Ishikawa (cell line): ENCODE measurements around the gene TBCE.

Experiments
- CEBPB ChIP-seq: IDR thresholded peaks from 2 replicates; pipeline ENCODE4 v1.6.1; 2012
- CREB1 ChIP-seq: IDR thresholded peaks from 2 replicates; pipeline ENCODE4 v1.6.1; 2012; ENCODE audit warnings: low read depth
- EGR1 ChIP-seq: IDR thresholded peaks from 2 replicates; pipeline ENCODE4 v1.6.1; 2012
- EP300 ChIP-seq: IDR thresholded peaks from 2 replicates; pipeline ENCODE4 v1.6.1; 2012; ENCODE audit warnings: borderline replicate concordance
- FOXM1 ChIP-seq: IDR thresholded peaks from 2 replicates; pipeline ENCODE4 v1.6.1; 2012; ENCODE audit warnings: low read depth, borderline replicate concordance
- MAX ChIP-seq: IDR thresholded peaks from 2 replicates; pipeline ENCODE4 v1.6.1; 2012
- NFIC ChIP-seq: IDR thresholded peaks from 2 replicates; pipeline ENCODE4 v1.6.1; 2012
- RAD21 ChIP-seq: IDR thresholded peaks from 2 replicates; pipeline ENCODE4 v1.6.1; 2012; ENCODE audit warnings: low read depth
- REST ChIP-seq: IDR thresholded peaks from 2 replicates; pipeline ENCODE4 v1.6.1; 2012; ENCODE audit warnings: low read depth, mild to moderate bottlenecking
- TAF1 ChIP-seq: IDR thresholded peaks from 2 replicates; pipeline ENCODE4 v1.6.1; 2012; ENCODE audit warnings: low read depth, mild to moderate bottlenecking
- TCF12 ChIP-seq: IDR thresholded peaks from 2 replicates; pipeline ENCODE4 v1.6.1; 2012; ENCODE audit warnings: low read depth
- TEAD4 ChIP-seq: IDR thresholded peaks from 2 replicates; pipeline ENCODE4 v1.6.1; 2012
- USF1 ChIP-seq: IDR thresholded peaks from 2 replicates; pipeline ENCODE4 v1.6.1; 2012
- YY1 ChIP-seq: IDR thresholded peaks from 2 replicates; pipeline ENCODE4 v1.6.1; 2012; ENCODE audit warnings: low read depth
- ZBTB7A ChIP-seq: IDR thresholded peaks from 2 replicates; pipeline ENCODE4 v1.6.1; 2012; ENCODE audit warnings: low read depth

The TBCE gene

GRCh38 chr1:235486321-235486720 lies 119.1 kb downstream of the TBCE start:
- no peak for TF ChIP-seq ZBTB7A
- TF ChIP-seq NFIC: no peak
- no peak for TF ChIP-seq CEBPB

- TF ChIP-seq USF1: no peak
- no peak for TF ChIP-seq YY1
- no peak for TF ChIP-seq CEBPB
- TF ChIP-seq MAX: no peak
- no peak for TF ChIP-seq TEAD4
- TF ChIP-seq RAD21: no peak
- TF ChIP-seq REST: no peak
- TF ChIP-seq EP300: no peak
- no peak for TF ChIP-seq EGR1
- no peak for TF ChIP-seq TCF12
- no peak for TF ChIP-seq ZBTB7A
Measured at GRCh38 chr1:235491644-235492043, 124.4 kb downstream of the TBCE start.

GRCh38 chr1:235494531-235494930 lies 127.3 kb downstream of the TBCE start:
- TF ChIP-seq CEBPB (no peak), FOXM1 (no peak), CREB1 (no peak), EP300 (no peak), TAF1 (no peak), MAX (no peak)

GRCh38 chr1:235495030-235495429 lies 127.8 kb downstream of the TBCE start:
- TF ChIP-seq USF1 (no peak), FOXM1 (no peak), ZBTB7A (no peak), RAD21 (no peak), REST (no peak), NFIC (no peak), TEAD4 (no peak), TCF12 (no peak), CREB1 (no peak), MAX (no peak), EGR1 (no peak), YY1 (no peak), TAF1 (no peak), EP300 (no peak), CEBPB (no peak)

- TF ChIP-seq RAD21 (no peak), FOXM1 (no peak), REST (no peak), TCF12 (no peak), EGR1 (no peak), USF1 (no peak), YY1 (no peak), CEBPB (no peak), MAX (no peak), CREB1 (no peak)
Measured at GRCh38 chr1:235495551-235495950, 128.3 kb downstream of the TBCE start.
